Esophagus muscularis mucosa (tissue), 4 donors: ENCODE results near the gene TNS1. TPM values are rescaled to one million over a fixed set of nuclear protein-coding genes. Genes with fewer than 3 reads are reported as not detected.
A peak's percentile ranks its signal among the peaks of the same experiment; 100 is the strongest.

ENCODE experiments used
- DNase-seq: peaks from one replicate; pipeline ENCODE4 v3.0.0-alpha.2; 2017; ENCODE audit errors: extremely low spot score
- H3K27ac ChIP-seq, 4 donors: fragments of 200-600 bp; sonication (generic); replicated peaks in 1 of 4; 1 replicate in 3 of 4; 2 replicates in 1 of 4; pipeline ENCODE4 v1.5.1; 2016 to 2019; ENCODE audit warnings: mild to moderate bottlenecking in 1 of 4
- H3K27me3 ChIP-seq, 4 donors: fragments of 200-600 bp; sonication (generic); one replicate each; pipeline versions ENCODE4 v1.5.1 to v1.6.0; 2016 to 2019
- H3K36me3 ChIP-seq, 4 donors: fragments of 200-600 bp; sonication (generic); one replicate each; pipeline ENCODE4 v1.5.1; 2016 to 2019
- H3K4me1 ChIP-seq, 4 donors: fragments of 200-600 bp; sonication (generic); one replicate each; pipeline ENCODE4 v1.5.1; 2016 to 2019
- H3K4me3 ChIP-seq, 4 donors: fragments of 200-600 bp; sonication (generic); 1 replicate in 2 of 4; 2 replicates in 2 of 4; pipeline ENCODE4 v1.5.1; 2016 to 2019; ENCODE audit warnings: mild to moderate bottlenecking in 4 of 4, moderate library complexity in 1 of 4
- H3K9me3 ChIP-seq, 4 donors: fragments of 200-600 bp; sonication (generic); 1 replicate in 3 of 4; 2 replicates in 1 of 4; pipeline ENCODE4 v1.5.1; 2016 to 2019
- EP300 ChIP-seq: sonication (generic); formaldehyde crosslinking; IDR thresholded peaks from one replicate; pipeline ENCODE4 v1.6.1; 2017; ENCODE audit warnings: antibody characterized with exemption
- POLR2A ChIP-seq: fragments of 450-650 bp; IDR thresholded peaks from one replicate; pipeline ENCODE4 v1.6.1; 2017; ENCODE audit warnings: antibody characterized with exemption, moderate library complexity, mild to moderate bottlenecking, low read depth
- POLR2AphosphoS5 ChIP-seq, 2 donors: sonication (generic); formaldehyde crosslinking; IDR thresholded peaks; one replicate each; pipeline ENCODE4 v1.6.1; 2017; ENCODE audit warnings: antibody characterized with exemption in 2 of 2
- WGBS: methylation state at CpG from one replicate; pipeline ENCODE4 v1.1.5; 2018; 5-methylcytosine and 5-hydroxymethylcytosine counted together
- intact Hi-C: fragments of 100-400 bp; cut with DNase I; formaldehyde crosslinking; loops from one replicate; pipeline ENCODE4 v1.15.1; 2023
- total RNA-seq, 4 donors: library from RNA; depleted of rRNA; stranded (reverse); fragments of >200 nt; gene quantifications; one replicate each; pipeline versions ENCODE4 v1.1.0 to v1.2.1, GENCODE V29; 2016
- TF ChIP-seq, protein P1 (sequence below), 3 experiments: fragments of 200-600 bp in 2 of 3; fragments of 450-650 bp in 1 of 3; sonication (generic) in 2 of 3; IDR thresholded peaks; one replicate each; pipeline ENCODE4 v1.5.1; 2017 to 2019; ENCODE audit warnings: antibody characterized with exemption in 3 of 3, mild to moderate bottlenecking in 2 of 3, moderate library complexity in 1 of 3

TNS1 gene
- total RNA-seq, 4 donors from 2014 or later = 1,001 to 2,170 (median 1,411) TPM

DNA sequence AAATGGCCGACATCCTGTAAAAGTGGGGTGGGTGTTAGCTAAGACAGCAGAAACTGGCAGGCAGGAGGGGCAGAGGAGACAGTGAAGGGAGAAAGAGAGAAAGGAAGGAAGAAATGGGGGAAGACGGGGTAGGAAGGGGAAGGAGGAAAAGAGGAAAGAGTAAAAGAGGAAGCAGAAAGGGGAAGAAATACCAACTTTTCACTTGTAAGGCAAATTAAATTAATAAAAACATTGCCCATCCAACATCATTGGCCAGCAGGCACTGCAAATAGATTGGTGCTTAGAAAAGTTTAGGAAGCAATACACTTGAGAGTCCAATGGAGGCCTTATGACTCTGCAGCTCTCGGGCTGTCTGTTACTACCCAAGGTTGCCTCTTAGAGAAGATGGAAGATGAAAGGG is 116.7 kb downstream of the TNS1 start:
- H3K4me3 ChIP-seq = no peak overlapping the region
- TF ChIP-seq EP300 (no peak), POLR2A (no peak), POLR2AphosphoS5 (IDR thresholded peaks at IDR 0.05) (no peak)
- TF ChIP-seq, protein P1, sequence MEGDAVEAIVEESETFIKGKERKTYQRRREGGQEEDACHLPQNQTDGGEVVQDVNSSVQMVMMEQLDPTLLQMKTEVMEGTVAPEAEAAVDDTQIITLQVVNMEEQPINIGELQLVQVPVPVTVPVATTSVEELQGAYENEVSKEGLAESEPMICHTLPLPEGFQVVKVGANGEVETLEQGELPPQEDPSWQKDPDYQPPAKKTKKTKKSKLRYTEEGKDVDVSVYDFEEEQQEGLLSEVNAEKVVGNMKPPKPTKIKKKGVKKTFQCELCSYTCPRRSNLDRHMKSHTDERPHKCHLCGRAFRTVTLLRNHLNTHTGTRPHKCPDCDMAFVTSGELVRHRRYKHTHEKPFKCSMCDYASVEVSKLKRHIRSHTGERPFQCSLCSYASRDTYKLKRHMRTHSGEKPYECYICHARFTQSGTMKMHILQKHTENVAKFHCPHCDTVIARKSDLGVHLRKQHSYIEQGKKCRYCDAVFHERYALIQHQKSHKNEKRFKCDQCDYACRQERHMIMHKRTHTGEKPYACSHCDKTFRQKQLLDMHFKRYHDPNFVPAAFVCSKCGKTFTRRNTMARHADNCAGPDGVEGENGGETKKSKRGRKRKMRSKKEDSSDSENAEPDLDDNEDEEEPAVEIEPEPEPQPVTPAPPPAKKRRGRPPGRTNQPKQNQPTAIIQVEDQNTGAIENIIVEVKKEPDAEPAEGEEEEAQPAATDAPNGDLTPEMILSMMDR (IDR thresholded peaks at IDR 0.05) = no peak
- no peaks in the 10 kb centered on the region for H3K27me3 ChIP-seq
- DNase-seq = no peak
- no peaks in the 10 kb centered on the region for H3K9me3 ChIP-seq
- H3K36me3 ChIP-seq = peaks cover 84 to 100% (median 99%) of the 10 kb centered on the region in 4 donors
- 82% methylated on average over 3 of the region's 3 CpGs for WGBS
- H3K27ac ChIP-seq = peak overlapping the region; percentile 89 to 98 (median 97)
- intact Hi-C loops = loop anchor here (5.0 kb wide), 3 partner anchors 99 to 151 kb away; no protein-coding TSS in a partner anchor
- H3K4me1 ChIP-seq = peaks cover 54 to 88% (median 83%) of the 10 kb centered on the region in 4 donors

DNA sequence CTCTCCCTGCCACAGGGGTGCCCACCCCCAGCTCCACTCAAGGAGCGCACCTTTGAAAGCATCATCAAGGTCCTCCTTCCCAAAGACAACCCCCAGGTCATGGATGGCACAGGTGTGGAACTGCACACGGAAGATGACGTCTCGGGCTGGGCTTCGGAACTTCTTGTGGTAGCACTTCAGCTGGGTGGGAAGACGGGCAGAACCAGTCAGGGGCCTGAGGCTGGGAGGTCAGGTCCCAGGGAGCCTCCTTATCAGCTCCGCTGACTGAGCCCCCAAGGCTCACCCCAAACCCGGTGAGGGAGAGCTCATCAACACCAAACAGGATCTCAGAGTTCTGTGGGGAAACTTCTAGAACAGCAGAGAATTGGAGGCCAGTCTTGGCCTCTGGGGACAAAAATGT is 117.8 kb downstream of the TNS1 start:
- no peaks in the 10 kb centered on the region for H3K9me3 ChIP-seq
- H3K27me3 ChIP-seq = no peaks in the 10 kb centered on the region
- H3K36me3 ChIP-seq = peaks cover 84 to 100% (median 99%) of the 10 kb centered on the region in 4 donors
- H3K4me1 ChIP-seq = peaks cover 51 to 88% (median 83%) of the 10 kb centered on the region in 4 donors
- peak in 1 of 2 donors; percentile 44 for TF ChIP-seq POLR2AphosphoS5 (IDR thresholded peaks at IDR 0.05)
- TF ChIP-seq, protein P1 (IDR thresholded peaks at IDR 0.05) = no peak
- DNase-seq = no peak
- peak overlapping the region; percentile 89 to 98 (median 97) for H3K27ac ChIP-seq
- WGBS = 83% methylated on average over 5 of the region's 8 CpGs
- intact Hi-C loops = loop anchor here (5.0 kb wide), 3 partner anchors 98 to 152 kb away; no protein-coding TSS in a partner anchor
- H3K4me3 ChIP-seq = no peak overlapping the region

DNA sequence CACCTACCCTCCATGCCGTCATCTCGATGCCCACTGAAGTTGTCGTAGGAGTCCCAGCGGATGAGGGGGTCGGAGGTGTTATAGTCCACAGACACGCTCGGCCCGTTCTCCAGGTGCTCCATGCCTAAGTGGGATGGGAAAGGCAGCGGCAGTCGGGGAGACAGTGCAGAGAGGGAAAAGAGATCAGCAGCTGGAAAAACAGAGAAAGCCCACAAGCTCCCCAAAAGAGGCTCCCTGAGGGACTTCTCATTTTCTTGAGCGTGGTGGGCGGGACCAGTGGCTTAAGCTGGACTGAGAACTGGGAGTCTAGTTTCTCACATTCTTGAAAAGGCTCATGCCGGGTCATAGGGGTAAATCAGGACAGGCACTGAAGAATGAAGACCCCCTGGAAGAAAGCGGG is 121.9 kb downstream of the TNS1 start:
- no peaks in the 10 kb centered on the region for H3K9me3 ChIP-seq
- H3K4me3 ChIP-seq = no peak overlapping the region
- WGBS = 76% methylated on average over 14 of the region's 14 CpGs
- peaks cover 86 to 100% (median 100%) of the 10 kb centered on the region in 4 donors for H3K36me3 ChIP-seq
- peak overlapping the region; percentile 71 to 79 (median 73) for H3K27ac ChIP-seq
- no peak for DNase-seq
- TF ChIP-seq EP300 (no peak), POLR2A (no peak), POLR2AphosphoS5 (IDR thresholded peaks at IDR 0.05) (no peak)
- TF ChIP-seq, protein P1 (IDR thresholded peaks at IDR 0.05) = no peak
- intact Hi-C loops = no loop called here
- H3K27me3 ChIP-seq = no peaks in the 10 kb centered on the region
- peaks cover 42 to 88% (median 84%) of the 10 kb centered on the region in 4 donors for H3K4me1 ChIP-seq

DNA sequence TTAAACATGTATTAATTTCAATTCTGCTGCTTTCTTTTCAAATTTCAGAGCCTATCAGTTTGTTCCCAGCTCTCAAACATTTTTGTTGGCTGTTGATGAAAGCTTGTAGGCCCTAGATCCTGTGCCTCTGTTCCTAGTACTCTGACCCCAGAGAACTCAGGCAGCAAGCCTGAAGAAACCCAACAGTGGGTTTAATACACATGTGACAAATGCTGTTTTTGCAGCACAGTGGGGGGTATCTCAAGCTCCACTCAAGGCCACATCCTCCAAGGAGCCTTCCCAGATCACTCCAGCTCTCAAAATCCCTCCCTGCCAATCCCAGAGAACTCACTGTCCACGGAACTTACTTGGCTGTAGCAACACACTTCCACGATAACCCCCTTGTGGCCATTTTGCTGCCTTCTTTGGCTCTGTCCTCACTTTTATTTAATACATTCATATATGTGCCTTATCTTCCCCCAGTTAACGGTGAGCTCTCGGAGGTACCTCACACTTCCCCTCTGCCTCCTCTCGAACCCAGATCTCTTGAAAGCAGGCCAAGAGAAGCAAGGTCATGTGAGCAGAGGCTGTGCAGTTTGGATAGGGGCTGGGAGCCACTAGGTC is 122.4 kb downstream of the TNS1 start:
- no peak overlapping the region for H3K4me3 ChIP-seq
- TF ChIP-seq, protein P1 (IDR thresholded peaks at IDR 0.05) = peak in 1 of 3 experiments; percentile 28
- no peak for TF ChIP-seq POLR2AphosphoS5 (IDR thresholded peaks at IDR 0.05)
- no peak for TF ChIP-seq POLR2A
- DNase-seq = no peak
- WGBS = 52% methylated on average over 5 of the region's 5 CpGs
- peak overlapping the region; percentile 71 to 79 (median 73) for H3K27ac ChIP-seq
- peaks cover 84 to 100% (median 100%) of the 10 kb centered on the region in 4 donors for H3K36me3 ChIP-seq
- no peaks in the 10 kb centered on the region for H3K27me3 ChIP-seq
- no peaks in the 10 kb centered on the region for H3K9me3 ChIP-seq
- intact Hi-C loops = no loop called here
- peaks cover 41 to 88% (median 87%) of the 10 kb centered on the region in 4 donors for H3K4me1 ChIP-seq
